ENCODE results near the gene LOC128125822.

The LOC128125822 gene

GRCh38 chr6:63554782-63555181 lies 17.5 kb upstream of the LOC128125822 start:
- no peak for TF ChIP-seq CTCF (IDR thresholded peaks at IDR 0.05)
- ATAC-seq (ENCODE audit: low FRiP score), result no peak
- no peak for DNase-seq (ENCODE audit: low spot score)

- no peak for ATAC-seq (ENCODE audit: low FRiP score)
- DNase-seq (ENCODE audit: low spot score), result no peak
- TF ChIP-seq CTCF (IDR thresholded peaks at IDR 0.05), result no peak
Measured at GRCh38 chr6:63556369-63556768, 15.9 kb upstream of the LOC128125822 start.

GRCh38 chr6:63558278-63558677 lies 14.0 kb upstream of the LOC128125822 start:
- no peak for TF ChIP-seq CTCF (IDR thresholded peaks at IDR 0.05)
- ATAC-seq (ENCODE audit: low FRiP score) (no peak), DNase-seq (ENCODE audit: low spot score) (no peak)

GRCh38 chr6:63560801-63561287 lies 11.4 kb upstream of the LOC128125822 start:
- ATAC-seq (ENCODE audit: low FRiP score) (no peak), DNase-seq (ENCODE audit: low spot score) (no peak)
- TF ChIP-seq CTCF (IDR thresholded peaks at IDR 0.05), result no peak

GRCh38 chr6:63561288-63561687 lies 11.0 kb upstream of the LOC128125822 start:
- DNase-seq (ENCODE audit: low spot score) (no peak), ATAC-seq (ENCODE audit: low FRiP score) (no peak)
- no peak for TF ChIP-seq CTCF (IDR thresholded peaks at IDR 0.05)

- ATAC-seq (ENCODE audit: low FRiP score) (no peak), DNase-seq (ENCODE audit: low spot score) (no peak)
- no peak for TF ChIP-seq CTCF (IDR thresholded peaks at IDR 0.05)
Measured at GRCh38 chr6:63563235-63563634, 9.0 kb upstream of the LOC128125822 start.

GRCh38 chr6:63565058-63565726 lies 7.1 kb upstream of the LOC128125822 start:
- DNase-seq (ENCODE audit: low spot score) (no peak), ATAC-seq (ENCODE audit: low FRiP score) (no peak)
- TF ChIP-seq CTCF (IDR thresholded peaks at IDR 0.05), result no peak
